GM21786 (cell line): ENCODE data around the gene RNF168.
A peak's percentile ranks its signal among the peaks of the same experiment; 100 is the strongest.
"Not testable (repeated sequence)": the region's sequence is repeated elsewhere in the genome, so short reads cannot be mapped to it uniquely, and the experiment has no call there.

Experiments used
- ATAC-seq: cut with Tn5 transposase; IDR thresholded peaks from one replicate; pipeline ENCODE4 v1.9.1; 2021; ENCODE audit not compliant: unreplicated experiment

The RNF168 gene, protein sequence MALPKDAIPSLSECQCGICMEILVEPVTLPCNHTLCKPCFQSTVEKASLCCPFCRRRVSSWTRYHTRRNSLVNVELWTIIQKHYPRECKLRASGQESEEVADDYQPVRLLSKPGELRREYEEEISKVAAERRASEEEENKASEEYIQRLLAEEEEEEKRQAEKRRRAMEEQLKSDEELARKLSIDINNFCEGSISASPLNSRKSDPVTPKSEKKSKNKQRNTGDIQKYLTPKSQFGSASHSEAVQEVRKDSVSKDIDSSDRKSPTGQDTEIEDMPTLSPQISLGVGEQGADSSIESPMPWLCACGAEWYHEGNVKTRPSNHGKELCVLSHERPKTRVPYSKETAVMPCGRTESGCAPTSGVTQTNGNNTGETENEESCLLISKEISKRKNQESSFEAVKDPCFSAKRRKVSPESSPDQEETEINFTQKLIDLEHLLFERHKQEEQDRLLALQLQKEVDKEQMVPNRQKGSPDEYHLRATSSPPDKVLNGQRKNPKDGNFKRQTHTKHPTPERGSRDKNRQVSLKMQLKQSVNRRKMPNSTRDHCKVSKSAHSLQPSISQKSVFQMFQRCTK

GRCh38 chr3:196503196-196504076, at the start of gene RNF168:
RNF168 (minus strand) TSS chr3:196503768; CDS start chr3:196503173, 595 bp downstream.
- peak; percentile 81 for ATAC-seq

- no peak for ATAC-seq
These were observed 48.7 kb upstream of the RNF168 start for GRCh38 chr3:196552253-196552652.

DNA sequence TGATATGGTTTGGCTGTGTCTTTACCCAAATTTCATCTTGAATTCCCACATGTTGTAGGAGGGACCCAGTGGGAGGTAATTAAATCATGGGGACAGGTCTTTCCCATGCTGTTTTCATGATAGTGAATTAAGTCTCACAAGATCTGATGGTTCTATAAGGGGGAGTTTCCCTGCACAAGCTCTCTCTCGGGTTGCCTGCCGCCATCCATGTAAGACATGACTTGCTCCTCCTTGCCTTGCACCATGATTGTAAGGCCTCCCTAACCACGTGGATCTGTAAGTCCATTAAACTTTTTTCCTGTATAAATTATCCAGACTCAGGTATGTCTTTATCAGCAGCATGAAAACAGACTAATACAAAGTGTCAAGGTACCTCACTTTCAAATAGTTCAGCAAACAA, 46.6 kb upstream of the RNF168 start:
- not testable (repeated sequence) for ATAC-seq

- not testable (repeated sequence) for ATAC-seq
These were observed 45.7 kb upstream of the RNF168 start for GRCh38 chr3:196549312-196549711.

DNA sequence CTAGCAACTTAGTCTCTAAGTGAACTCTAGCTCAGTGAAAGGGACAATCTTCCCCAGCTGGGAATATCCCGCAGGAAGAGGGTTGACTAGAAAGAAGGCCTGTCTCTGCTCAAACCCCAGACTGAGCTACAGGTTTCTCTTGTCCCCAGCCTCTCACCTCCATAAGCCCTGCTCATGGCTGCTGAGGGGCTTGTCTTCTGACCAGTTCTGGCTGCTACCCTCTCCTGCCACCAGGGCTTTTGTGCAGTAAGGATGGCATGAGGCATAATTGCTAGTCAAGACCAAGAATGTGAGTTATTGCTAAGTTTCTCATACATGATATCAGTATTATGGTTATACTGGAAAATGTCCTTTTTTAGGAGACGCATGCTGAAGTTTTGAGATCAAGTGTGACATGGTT, 43.5 kb upstream of the RNF168 start:
- ATAC-seq, result no peak

DNA sequence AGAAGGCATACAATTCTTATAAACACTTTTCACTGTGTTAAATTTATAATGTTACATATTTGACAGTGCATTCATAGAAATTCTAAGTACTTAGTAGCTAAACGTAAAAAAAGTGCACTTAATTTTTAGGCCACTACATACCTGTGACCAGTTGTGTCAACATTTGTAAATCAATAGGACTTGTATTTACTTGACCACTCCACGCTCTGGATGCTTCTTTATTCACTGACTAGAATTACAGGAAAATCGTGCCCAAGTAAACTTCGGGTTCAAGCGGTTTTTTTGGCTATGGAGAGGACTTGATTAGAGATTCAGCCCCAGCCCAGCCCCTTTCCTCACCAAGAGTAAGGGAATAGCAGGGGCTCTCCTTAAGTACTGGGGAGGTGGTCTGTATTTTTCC, 43.0 kb upstream of the RNF168 start:
- ATAC-seq, result no peak

DNA sequence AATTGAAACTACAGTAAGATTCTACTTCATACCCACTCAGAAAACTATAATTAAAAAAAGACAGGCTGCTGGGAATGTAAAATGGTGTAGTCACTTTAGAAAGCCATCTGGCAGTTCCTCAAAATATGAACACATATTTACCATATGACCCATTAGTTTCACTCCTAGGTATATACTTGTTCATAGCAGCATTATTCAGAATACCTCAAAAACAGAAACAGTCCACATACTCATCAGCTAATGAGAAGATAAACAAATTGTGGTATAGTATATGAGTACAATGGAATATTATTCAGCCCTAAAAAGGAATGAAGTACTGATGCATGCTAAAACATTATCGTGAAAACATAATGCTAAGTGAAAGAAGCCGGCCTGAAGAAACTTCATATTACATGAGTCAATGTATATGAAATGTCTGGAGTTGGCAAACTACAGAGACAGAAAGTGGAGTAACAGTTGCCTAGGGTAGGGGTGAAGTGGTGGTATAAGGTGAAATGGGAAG, 41.0 kb upstream of the RNF168 start:
- no peak for ATAC-seq

- no peak for ATAC-seq
These were observed 38.3 kb upstream of the RNF168 start for GRCh38 chr3:196541684-196542445.

- ATAC-seq, result no peak
These were observed 33.9 kb upstream of the RNF168 start for GRCh38 chr3:196537319-196537984.

DNA sequence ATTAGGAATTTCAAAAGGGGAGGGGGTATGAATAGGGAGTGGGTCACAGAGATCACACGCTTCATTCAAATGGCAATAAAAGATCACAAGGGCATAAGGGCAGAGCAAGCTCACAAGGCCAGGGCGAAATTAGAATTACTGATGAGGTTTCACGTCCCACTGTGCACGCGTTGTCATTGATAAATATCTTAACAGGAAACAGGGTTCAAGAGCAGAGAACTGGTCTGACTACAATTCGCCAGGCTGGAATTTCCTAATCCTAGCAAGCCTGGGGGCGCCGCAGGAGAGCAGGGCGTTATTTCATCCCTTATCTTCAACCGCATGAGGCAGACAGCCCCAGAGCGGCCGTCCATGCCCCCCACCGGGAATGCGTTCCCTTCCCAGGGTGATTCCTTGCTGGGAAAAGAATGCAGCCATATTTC, 29.7 kb upstream of the RNF168 start:
- no peak for ATAC-seq

GRCh38 chr3:196531418-196531817, 27.9 kb upstream of the RNF168 start:
- no peak for ATAC-seq

GRCh38 chr3:196528639-196529233, 25.2 kb upstream of the RNF168 start:
- peak; percentile 60 for ATAC-seq

- no peak for ATAC-seq
These were observed 21.6 kb upstream of the RNF168 start for GRCh38 chr3:196525141-196525540.

DNA sequence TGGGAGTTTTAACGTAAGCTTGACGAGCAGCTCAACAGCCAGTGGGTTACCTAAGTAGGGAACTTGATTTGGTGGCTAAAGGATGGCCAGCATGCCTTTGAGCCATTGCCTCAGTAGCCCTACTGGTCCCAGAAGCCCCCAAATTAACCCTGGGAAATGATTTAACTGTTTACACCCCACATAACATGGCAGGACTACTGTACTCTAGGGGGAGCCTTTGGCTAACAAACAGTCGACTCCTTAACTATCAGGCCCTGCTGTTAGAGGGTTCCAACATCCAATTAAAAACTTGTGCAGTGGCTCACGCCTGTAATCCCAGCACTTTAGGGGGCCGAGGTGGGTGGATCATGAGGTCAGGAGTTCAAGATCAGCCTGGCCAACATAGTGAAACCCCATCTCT, 21.0 kb upstream of the RNF168 start:
- ATAC-seq, result no peak

GRCh38 chr3:196523841-196524240, 20.3 kb upstream of the RNF168 start:
- no peak for ATAC-seq

DNA sequence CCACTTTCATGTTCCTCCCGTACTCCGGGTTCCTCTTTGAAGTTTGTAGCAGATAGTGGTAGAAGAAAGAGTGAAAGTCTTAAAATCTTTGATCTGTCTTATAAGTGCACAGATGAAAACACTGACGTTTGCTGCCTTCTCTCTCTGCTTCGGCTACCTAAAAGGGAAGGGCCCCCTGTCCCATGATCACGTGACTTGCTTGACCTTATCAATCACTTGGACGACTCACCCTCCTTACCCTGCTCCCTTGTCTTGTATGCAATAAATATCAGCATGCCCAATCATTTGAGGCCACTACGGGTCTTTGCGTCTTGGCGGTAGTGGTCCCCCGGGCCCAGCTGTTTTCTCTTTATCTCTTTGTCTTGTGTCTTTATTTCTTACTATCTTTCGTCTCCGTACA, 17.7 kb upstream of the RNF168 start:
- not testable (repeated sequence) for ATAC-seq

DNA sequence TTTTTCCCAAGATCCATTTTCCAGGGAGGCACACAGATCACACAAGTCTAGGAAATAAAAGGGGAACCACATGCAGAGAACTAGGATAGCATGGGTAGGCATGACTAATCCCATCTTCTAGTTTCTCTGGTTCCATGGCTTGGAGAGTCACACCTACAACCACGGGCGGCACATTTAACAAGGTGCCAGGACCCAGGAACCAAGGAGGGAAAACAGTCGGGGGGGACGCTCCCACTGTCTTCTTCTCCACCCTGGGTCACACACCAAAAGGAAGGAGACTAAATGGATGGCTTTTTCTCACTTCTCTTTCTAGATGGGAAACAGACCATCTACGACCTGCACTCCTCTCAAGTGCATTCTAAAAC, 16.1 kb upstream of the RNF168 start:
- ATAC-seq, result no peak

DNA sequence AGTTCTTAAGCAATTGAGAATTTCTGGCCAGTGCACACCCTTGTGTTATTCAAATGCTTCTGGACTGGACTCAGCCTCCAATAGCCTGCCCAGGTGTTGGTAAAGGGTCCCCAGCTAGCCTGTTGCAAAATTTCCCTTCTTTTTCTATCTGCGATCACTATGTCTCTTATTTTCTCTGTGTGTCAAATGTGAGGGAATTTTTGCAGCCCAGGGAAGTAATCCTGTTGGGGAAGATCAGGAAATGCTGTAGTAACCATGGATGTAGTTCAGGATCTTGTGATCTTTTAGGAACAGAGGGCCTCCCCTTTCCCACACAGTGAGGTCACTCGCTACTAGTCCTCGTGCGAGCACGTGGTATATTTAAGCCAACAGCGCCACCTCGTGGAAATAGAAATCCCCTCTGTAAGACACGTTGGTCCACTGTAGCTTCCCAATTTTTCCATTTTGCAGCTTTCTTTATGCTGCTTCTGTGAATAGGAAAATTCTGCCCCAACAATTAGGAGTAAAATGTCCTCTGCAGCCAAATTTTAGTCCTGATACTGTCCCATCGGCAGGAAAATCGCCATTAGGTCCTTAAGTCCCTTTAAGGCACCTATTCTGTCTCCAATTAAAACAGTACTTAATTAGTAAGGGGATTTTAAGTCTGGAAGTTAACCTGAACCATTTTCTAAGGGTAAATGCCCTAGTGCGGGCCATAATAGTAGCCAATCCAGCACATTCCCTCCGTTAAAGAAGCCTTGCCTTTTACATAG, 15.6 kb upstream of the RNF168 start:
- no peak for ATAC-seq

DNA sequence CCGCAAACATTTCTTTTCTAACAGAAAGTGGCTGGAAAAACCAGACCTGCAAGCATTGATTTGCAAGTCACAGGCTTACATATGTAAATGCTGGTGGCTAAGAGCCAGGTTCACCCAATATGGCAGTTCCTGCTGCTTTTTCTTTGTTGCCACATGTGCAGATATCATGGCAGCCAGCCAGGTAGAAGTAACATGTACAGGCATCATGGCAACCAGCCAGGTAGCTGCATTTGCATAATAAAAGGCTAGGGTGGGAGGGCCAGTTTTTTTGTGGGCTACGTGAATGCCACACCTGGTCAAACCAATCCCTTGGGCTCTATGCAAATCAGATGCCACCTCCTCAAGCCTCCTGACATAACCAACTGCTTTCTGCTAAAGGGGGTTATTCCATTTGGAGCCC, 14.4 kb upstream of the RNF168 start:
- ATAC-seq, result no peak
